GM19452 (cell line): Measurements from ENCODE around the gene TRAF5.
"Not testable (repeated sequence)": the region's sequence is repeated elsewhere in the genome, so short reads cannot be mapped to it uniquely, and the experiment has no call there.

Experiments used
- ATAC-seq: cut with Tn5 transposase; IDR thresholded peaks from one replicate; pipeline ENCODE4 v1.9.1; 2021; ENCODE audit not compliant: unreplicated experiment

TRAF5 gene, protein sequence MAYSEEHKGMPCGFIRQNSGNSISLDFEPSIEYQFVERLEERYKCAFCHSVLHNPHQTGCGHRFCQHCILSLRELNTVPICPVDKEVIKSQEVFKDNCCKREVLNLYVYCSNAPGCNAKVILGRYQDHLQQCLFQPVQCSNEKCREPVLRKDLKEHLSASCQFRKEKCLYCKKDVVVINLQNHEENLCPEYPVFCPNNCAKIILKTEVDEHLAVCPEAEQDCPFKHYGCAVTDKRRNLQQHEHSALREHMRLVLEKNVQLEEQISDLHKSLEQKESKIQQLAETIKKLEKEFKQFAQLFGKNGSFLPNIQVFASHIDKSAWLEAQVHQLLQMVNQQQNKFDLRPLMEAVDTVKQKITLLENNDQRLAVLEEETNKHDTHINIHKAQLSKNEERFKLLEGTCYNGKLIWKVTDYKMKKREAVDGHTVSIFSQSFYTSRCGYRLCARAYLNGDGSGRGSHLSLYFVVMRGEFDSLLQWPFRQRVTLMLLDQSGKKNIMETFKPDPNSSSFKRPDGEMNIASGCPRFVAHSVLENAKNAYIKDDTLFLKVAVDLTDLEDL

DNA sequence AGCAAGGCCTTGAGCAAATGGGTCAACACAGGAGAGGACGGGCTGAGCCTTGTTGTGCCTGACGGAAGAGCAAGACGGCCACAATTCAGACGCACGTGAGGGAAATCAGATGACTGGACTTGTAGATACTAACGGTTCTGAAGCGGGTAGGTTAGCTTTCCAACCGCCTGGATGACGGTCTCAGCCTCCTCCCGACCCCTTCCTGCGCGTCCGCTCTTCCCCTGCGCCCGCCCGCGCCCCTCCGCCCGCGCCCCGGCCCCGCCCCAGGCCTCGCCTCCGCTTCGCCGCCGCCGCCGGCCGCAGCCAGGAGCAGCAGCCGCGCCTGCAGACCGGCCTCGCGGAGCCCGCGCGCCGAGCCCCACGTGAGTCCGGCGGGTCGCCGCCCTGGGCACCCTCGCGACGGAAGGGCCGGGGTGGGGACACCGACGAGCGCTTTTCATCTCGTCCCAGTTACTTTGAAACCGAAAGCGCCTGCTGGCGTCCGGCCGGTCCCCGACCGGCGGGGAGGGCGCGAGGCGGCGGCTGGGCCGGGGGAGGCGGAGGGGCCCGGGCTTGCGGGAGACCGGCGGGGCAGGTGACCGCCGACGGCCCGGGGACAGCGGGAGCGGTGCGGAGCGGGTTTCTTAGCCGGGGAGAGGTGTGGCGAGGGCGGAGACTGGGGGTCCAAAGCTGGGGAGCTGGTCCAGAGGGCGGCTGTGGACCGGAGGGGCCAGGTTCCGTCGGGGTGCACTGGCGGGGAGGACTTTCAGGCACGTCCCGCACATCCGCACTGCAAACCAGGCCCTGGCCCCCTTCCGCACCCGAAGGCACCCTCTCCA is at the start of gene TRAF5:
TSS of gene TRAF5 (plus strand) at position 306 of the 818 bp plus-strand sequence. CDS start 26,407 bp downstream, outside the sequence.
- ATAC-seq = peak; percentile 38

DNA sequence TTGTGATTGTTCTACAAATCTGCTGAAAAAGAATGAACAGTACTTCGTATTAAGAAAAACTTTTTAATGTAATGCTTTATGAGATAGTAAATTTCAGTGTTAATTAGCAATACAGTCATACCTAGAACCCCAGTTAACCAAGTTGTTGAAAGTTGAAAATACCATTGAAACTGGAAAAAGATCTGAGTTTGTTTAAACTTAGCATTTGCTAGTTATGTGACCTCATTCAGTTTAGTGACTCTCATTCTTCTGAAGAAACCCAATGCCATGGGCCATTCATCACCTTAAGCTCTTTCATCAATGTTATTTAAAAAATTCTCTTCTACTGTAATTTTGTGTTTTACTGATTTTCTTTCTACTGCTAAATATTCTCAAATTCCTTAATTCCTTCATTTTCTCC is 47.3 kb upstream of the TRAF5 start:
- no peak for ATAC-seq

DNA sequence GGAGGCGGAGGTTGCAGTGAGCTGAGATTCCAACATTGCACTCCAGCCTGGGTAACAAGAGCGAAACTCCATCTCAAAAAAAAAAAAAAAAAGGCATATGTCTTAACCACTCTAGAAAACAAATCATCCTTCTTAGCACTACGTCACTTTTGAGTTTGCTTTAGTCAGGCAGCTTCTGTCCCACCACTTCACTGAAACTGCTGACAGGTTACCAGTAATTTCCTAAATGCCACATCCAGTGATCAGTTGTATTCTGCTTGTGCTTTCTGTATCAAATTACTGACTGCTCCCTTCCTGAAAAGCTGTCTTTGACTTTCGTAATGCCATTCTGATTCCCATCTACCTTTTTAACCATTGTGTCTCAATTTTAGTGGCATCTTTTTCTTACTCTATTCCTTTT is 45.7 kb upstream of the TRAF5 start:
- no peak for ATAC-seq

DNA sequence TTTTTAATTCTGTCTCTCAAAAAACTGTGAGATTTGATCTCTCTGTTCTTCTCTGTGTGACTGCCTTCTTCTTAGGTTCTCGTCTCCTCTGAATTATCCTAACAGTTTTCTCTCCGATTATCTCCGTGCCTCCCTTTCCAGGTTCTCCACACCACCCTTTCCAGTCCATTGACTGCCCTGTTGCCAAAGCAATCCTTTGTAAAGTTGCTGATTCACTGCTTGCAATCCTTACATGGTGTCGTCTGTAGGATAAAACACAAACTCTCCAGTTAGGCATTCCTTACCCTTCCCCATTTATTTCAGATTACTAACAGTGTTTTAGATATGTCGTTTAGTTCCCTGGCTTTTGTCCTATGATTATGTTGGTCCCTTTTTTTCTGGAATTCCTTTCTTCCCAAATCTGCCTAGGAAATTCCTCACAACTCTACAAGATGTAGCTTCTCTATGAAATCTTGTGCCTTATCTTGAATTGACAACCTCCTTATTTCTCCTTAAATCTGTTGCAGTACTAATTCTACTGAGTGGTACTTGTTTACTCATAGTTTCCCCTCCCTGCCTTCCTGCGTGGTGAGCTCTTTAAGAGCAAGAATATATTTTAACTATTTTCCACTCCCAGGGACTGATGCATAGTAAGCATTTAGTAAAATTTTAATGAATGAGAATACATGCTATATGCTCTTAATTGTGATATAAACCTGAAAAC is 45.2 kb upstream of the TRAF5 start:
- no peak for ATAC-seq

DNA sequence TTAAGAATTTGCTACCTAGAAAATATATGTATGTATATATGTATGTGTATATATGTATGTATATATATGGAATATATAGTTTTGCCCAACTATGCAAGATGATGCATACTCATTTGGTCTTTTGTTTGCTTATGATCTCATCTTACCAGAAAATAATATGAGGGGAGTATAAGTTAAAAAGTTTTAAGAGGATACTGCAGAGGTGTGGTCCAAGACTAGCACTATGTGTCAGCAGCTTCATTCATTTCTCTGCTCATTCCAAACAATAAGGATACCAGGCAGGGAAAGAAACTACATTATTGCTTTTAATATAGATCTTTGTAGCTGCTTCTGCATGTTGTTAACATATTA is 44.6 kb upstream of the TRAF5 start:
- no peak for ATAC-seq

DNA sequence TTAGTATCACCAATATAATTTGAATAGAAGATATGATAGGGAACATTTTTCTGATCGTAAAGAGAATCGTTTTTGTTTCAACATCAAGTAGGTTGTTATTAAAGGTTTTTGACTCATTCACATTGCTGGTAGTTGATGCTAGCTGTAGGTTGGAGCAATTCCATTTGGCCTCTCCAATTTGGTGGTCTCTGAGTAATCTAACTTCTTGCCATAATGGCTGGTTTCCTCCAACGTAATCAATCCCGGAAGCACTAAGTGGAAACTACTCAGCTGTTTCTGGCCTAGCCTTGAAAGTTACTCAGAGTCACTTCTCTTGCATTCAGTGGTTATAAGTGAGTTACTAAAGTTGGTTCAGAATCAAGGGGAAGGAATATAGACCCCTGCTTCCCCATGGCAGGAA is 41.4 kb upstream of the TRAF5 start:
- no peak for ATAC-seq

DNA sequence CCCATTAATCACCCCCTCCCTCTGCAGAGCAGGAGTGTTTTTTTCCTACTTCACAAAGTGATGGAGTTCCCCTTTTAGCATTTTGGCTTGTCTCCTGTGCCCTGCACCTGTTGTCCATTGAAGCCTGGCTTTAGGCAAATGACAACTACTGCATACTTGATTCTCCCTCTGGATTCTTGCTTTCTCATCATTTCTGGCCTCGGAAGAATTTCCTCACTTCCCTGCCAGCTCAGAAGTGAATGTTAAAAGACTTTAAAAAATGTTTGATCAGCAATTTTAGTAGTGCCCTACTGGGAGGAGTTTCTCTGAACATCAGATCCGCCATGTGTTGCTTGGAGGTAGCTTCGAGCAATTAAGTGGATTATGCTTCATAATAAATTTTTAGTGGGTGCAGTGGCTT is 39.4 kb upstream of the TRAF5 start:
- ATAC-seq = no peak

DNA sequence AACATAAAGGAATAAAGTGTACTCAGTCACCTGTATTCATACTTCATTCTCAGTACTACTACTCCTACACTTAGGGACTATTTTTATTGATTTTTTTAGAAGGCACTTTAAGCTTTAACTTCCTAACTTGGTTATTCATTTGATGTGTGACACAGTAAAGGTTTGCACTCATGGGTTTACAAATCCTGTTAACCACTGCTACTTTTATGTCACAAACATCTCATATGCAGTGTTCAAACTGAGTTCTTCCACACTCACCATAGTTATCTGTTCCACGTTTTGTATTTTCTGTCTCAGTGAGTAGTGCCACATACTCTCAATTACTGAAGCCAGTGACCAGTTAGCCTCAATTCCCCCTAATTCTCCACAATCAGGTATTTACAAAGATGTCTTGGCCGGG is 34.2 kb upstream of the TRAF5 start:
- ATAC-seq = no peak

DNA sequence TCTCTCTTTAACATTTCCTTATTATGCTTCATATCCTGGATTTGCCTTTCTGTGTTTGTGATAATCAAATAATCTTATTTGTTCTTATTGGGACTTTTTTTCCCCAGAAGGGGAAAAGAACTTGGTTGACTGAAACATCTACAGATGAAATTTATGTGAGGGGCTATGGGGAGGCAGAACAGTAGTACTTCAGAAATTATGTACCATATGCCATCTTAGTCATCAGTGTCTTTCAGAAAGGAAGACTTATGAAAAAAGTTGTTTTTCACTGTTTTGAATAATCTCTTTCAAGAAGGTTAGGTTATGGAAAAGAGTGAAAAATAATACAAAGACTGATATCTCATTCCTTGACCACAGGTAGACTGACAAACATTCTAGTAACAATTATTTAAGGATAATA is 30.2 kb upstream of the TRAF5 start:
- ATAC-seq = no peak

DNA sequence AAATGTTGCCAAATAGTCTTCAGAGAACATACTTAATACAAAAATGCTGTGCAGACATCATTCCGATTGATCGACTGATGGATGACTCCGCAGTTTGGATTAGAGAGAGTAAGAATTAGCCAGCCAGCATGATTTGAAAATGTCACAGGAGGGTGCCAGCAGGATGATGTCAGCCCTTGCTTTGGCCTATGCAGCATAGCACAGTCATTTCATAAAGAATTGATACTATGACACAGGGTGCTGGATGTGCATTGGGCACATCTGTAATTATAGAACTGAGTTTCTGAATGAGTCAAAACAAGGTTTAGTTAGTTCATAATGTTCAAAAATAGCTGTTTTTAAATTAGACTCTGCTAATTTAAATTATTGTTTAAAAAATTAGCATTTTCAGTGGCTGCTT is 21.6 kb upstream of the TRAF5 start:
- peak; percentile 96 for ATAC-seq

DNA sequence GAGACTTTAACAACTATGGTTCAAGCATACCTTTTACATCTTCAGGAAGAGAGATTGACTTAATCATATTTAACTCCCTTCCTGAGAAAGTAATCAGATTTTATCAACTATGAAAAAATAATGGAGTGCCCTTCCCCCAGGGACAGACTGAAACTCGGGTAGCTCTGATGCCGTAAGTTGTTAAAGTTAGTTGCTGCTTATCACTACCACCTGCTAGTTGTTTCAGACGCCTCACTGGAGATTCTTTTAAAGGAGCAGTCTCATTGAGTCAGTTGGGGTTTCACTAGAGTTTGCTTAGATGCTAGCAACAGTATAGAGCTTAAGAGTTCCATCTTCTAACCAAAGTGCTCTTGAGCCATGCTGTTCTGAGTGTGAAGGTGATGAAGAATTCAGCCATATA is 17.0 kb upstream of the TRAF5 start:
- no peak for ATAC-seq

DNA sequence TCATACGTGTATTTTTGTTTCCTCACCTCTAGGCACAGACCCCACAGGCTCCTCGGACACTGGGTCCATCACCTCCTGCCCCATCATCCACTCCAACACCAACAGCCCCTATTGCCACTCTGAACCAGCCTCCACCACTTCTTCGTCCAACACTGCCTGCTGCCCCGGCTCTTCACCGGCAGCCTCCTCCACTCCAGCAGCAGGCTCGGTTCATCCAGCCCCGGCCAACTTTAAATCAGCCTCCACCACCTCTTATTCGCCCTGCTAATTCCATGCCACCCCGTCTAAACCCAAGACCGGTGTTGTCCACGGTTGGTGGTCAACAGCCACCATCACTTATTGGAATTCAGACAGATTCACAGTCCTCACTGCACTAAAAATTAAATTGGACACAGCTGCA is 13.2 kb upstream of the TRAF5 start:
- no peak for ATAC-seq

DNA sequence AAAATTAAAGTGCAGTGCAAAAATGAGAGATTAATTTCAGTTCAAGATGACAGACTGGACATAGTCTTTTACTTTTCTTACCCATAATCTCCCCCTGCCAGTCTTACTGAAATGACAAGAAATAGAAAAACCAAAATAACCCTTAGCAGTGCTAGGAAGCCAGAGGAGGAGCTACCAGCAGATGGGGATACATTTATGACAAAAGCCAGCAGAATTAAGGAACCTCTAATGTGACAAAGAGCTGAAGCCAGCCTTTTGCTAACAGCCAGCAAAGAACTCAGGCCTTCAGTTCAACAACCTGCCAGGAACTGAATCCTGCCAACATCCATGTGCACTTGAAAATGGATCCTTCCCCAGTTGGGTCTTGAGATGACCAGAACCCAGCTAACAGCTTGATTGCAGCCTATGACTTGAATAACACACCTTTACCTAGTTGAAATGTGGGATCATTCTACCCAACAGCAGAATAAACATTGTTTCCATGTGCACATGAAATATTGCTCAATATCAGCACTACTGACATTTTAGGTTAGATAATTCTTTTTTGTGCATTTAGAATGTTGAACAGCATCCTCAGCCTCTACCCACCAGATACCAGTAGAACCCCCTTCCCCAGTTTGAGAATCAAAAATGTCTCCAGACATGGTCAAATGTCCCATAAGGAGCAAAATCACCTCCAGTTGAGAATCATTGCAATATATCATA is 7.9 kb upstream of the TRAF5 start:
- no peak for ATAC-seq

DNA sequence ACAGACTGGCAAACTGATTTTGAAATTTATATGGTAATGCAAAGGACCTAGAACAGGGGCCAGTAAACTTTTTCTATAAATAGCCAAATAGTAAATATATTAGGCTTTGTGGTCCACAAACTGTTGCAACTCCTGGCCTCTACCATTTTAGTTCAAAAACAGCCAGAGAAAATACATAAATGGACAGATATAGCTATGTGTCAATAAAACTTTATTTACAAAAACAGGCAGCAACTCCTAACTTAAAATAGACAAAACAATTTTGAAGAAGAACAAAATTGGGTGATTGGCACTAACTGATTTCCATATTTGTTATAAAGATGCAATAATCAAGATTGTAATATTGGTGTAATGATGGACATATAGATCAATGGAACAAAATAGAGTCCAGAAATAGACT is 6.7 kb upstream of the TRAF5 start:
- ATAC-seq = no peak

DNA sequence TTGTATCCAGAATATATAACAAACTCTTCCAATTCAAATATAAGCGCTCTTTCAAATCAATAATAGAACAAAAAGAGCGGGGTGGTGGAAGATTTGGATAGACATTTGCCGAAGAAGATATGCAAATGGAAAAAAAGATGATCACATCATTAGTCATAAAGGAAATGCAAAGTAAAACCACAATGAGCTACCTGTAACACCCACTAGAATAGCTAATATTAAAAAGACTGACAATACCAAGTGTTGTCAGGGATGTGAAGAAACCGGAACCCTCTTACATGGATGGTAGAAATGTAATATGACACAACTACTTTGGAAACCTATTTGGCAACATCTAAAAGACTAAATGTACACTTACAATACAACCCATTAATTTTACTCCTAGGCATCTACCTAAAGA is 5.7 kb upstream of the TRAF5 start:
- no peak for ATAC-seq

DNA sequence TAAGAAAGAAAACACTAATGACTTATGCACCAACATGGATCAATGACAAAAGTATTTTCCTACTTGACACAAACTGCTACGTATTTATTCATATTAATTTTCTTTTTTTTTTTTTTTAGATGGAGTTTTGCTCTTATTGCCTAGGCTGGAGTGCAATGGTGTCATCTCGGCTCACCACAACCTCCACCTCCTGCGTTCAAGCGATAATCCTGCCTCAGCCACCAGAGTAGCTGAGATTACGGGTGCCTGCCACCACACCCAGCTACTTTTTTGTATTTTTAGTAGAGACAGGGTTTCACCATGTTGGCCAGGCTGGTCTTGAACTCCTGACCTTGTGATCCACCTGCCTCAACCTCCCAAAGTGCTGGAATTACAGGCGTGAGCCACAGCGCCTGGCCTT is 5.0 kb upstream of the TRAF5 start:
- ATAC-seq = not testable (repeated sequence)

DNA sequence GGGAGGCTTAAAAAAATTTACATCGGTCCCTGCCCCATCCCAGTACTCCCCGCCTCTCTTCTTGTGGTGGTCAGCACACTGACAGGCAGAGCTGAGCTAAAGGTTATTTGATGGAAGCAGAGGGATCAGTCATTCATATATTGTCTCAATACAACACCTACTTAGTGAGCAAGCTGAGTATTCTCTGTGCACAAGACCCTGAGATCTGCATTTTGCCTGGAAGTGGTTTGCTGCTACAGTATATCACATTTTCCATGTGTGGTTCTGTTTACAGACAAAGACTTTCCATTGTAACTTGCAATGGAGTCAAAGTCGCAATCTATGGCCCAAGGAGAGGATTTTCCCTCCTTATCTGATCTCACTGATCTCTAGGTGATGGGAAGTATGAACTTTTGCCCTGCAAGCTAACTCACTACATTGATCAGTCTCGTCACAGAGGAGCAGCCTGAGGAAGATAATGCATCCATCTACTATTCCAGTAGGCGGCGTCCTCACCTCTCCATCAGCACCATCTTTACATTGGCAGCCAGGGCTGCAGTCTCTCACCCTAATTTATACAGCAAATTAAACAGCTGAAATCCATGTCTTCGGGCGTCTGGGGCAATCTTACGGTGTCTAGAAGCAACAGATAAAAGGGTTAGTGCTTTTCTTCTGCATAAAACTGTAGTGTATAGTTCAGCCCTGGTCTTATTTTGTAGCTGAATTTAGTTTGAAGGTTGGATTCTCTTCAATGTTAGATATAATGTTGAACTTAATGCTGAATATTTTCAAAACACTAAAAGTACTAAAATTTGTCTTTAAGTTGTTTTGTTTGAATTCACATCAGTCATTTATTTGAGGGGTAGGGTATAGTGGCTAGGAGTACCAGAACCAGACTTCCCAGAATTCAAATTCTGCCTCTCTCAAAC is 3.2 kb upstream of the TRAF5 start:
- peak; percentile 50 for ATAC-seq

DNA sequence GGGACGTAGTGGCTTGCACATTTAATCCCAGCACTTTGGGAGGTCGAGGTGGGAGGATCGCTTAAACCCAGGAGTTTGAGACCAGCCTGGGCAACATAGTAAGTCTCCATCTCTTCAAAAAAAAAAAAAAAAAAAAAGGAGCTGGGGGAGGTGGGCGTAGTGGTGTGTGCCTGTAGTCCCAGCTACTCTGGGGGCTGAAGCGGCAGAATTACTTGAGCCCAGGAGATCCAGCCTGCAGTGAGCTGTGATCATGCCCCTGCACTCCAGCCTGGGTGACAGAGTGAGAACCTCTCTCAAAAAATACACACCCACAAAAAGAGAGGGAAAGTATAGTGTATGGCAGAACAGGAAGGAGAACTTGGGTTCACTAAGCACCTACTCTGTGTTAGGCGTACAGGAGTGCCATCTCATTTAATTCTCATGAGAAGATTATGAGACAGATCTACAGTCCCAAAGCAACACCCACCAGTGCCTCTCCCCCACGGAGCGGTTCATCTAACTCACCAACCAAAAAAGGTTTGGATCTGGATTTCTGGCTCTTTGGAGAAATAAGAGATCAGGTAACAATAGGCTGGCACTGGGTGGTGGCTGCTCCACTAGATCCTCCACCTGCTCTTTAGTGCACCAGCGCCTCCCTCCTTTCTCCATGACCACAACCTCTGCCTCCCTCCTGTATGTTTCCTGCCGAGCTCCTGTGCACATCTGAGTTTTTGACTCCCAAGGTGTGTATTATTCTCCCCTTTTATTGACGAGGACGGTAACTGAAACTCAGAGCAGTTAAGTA is 1.4 kb upstream of the TRAF5 start:
- no peak for ATAC-seq

DNA sequence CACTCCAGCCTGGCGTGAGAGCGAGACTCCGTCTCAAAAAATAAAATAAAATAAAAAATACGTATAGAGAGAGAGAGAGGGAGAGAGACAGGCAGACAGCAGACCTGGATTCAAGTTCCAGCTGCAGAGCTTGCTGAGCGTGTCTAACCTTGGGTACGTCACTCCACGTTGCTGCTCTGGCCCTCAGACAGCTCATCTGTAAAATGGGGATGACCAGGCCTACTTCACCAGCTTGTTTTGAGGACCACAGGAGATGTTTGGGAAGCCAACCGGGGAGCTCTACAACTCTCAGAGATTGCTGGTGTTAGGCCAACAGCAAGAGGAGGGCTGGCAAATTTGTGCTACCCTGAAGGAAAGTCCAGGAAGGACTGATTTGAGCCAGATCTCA is 499 bp upstream of the TRAF5 start:
- ATAC-seq = no peak
